Thymus (tissue), 11 donors: ENCODE measurements around the gene PALS2. TPM values are rescaled to one million over a fixed set of nuclear protein-coding genes. Genes with fewer than 3 reads are reported as not detected.
A peak's percentile ranks its signal among the peaks of the same experiment; 100 is the strongest.

Experiments
- DNase-seq, 9 donors: peaks; one replicate each; pipeline ENCODE4 v3.0.0-alpha.2; 2013; ENCODE audit warnings: low spot score in 9 of 9, low read depth in 6 of 9, missing footprints in 1 of 9
- H3K27ac ChIP-seq, 2 donors: one replicate each; pipeline ENCODE4 v1.5.1; 2013; ENCODE audit warnings: control low read depth in 1 of 2, low read depth in 1 of 2, low read length in 1 of 2, mild to moderate bottlenecking in 1 of 2, moderate library complexity in 1 of 2
- H3K27me3 ChIP-seq, 2 donors: one replicate each; pipeline ENCODE4 v1.5.1; 2013; ENCODE audit warnings: low read length in 1 of 2; ENCODE audit not compliant: control insufficient read depth in 2 of 2, insufficient read depth in 1 of 2
- H3K36me3 ChIP-seq, 2 donors: one replicate each; pipeline ENCODE4 v1.5.1; 2013; ENCODE audit warnings: low read length in 1 of 2, mild to moderate bottlenecking in 1 of 2, moderate library complexity in 1 of 2; ENCODE audit not compliant: control insufficient read depth in 2 of 2, insufficient read depth in 2 of 2
- H3K4me1 ChIP-seq, 2 donors: one replicate each; pipeline ENCODE4 v1.5.1; 2013; ENCODE audit warnings: low read length in 2 of 2; ENCODE audit not compliant: control insufficient read depth in 2 of 2, insufficient read depth in 2 of 2
- H3K4me3 ChIP-seq, 2 donors: one replicate each; pipeline ENCODE4 v1.5.1; 2013; ENCODE audit warnings: low read length in 2 of 2, control low read depth in 1 of 2, mild to moderate bottlenecking in 1 of 2
- H3K9me3 ChIP-seq, 2 donors: one replicate each; pipeline ENCODE4 v1.5.1; 2013; ENCODE audit warnings: low read length in 1 of 2, mild to moderate bottlenecking in 1 of 2; ENCODE audit not compliant: control insufficient read depth in 2 of 2, insufficient read depth in 1 of 2
- WGBS: extraction: QIAGEN DNeasy Blood & Tissue Kit; methylation state at CpG from one replicate; pipeline ENCODE4 v1.1.7; 2013; 5-methylcytosine and 5-hydroxymethylcytosine counted together
- polyA plus RNA-seq: library from polyadenylated mRNA; stranded (reverse); fragments of 200-250 nt; gene quantifications from one replicate; pipeline ENCODE4 v1.2.3, GENCODE V29; 2013
- total RNA-seq: library from RNA; stranded (reverse); fragments of 120-200 nt; gene quantifications from one replicate; pipeline ENCODE4 v1.2.4, GENCODE V29; 2013
- donor health status: healthy.

Gene PALS2
- total and polyA plus RNA-seq, 2 donors = 3.2 to 23.6 TPM

- Histone ChIP-seq H3K27ac (no peak overlapping the region), H3K9me3 (no peaks in the 10 kb centered on the region), H3K4me1 (peaks cover 6 to 14% of the 10 kb centered on the region in 2 donors), H3K4me3 (no peak overlapping the region), H3K36me3 (no peaks in the 10 kb centered on the region), H3K27me3 (peaks cover 4 to 23% of the 10 kb centered on the region in 2 donors)
- 47% methylated on average over 2 of the region's 2 CpGs for WGBS
- peak in 1 of 9 donors; percentile 42 for DNase-seq
These were observed 3.1 kb downstream of the PALS2 start for GRCh38 chr7:24576171-24577025.

DNA sequence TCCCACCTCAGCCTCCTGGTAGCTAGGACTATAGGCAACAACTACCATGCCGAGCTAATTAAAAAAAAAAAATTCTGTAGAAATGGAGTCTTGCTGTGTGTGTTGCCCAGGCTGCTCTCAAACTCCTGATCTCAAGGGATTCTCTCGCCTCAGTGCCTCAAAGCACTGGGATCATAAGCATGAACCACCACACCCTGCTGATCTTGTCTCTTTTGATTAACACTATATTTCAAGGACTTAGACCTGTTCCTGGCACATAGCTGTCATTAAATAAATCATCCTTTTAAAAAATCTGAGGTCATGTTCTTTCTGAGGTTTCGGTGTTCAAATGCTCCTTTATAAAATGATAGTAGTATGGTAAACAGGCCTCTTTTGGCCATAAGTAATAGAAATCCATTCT, 4.8 kb downstream of the PALS2 start:
- 95% methylated on average over 3 of the region's 3 CpGs for WGBS
- no peak for DNase-seq
- Histone ChIP-seq H3K27ac (no peak overlapping the region), H3K9me3 (no peaks in the 10 kb centered on the region), H3K4me1 (peaks cover 6% of the 10 kb centered on the region in 2 donors), H3K36me3 (no peaks in the 10 kb centered on the region), H3K4me3 (no peak overlapping the region), H3K27me3 (peaks cover 0 to 8% of the 10 kb centered on the region in 2 donors)

DNA sequence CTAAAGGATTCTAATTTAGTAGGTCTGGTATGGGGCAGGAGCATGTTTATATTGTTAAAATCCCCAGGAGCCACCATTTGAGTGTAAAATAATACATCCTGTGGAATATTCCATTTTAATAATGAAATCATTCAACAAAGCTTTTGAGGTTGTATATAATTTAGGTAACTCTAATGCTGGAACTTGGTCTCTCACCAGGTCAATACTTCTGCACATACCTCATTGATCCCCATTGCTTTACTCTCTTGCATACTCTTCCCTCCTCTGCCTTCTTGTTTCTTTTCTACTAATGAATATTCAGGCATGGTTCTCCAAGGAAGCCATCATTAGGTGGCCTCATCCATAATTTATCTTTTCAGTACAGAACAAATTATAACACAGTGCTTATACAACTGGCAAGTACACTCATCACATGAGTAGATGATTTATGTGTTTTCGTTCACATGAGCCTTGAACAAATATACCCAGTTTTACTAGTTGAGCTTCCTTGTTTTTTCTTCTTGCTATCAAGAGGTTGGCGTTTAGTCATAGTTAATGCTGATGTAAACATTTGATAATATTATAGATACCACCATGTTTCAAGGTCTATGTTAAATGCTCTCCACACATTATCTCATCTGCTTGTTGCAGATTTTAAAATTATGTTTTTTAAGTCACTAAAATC, 7.2 kb downstream of the PALS2 start:
- WGBS = 96% methylated on average over 2 of the region's 2 CpGs

DNA sequence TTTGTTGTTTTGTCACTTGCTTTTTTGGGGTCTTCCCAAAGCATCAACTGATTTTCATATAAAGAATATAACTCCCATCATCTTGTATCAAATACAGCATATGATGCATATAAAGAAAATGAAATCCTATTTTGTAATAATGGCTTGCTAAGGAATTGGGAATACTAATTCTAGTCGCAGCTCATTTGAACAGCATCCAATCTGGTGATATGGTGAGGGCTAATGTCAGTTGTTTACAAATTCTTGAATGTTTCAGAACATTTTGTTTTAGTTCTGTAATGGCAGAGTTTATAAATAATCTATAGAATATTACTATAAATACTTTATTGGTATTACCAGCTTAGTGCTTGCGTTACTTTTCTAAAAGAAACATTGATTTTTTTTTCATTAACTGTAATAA, 8.9 kb downstream of the PALS2 start:
- no peak overlapping the region for H3K27ac ChIP-seq
- H3K9me3 ChIP-seq = no peaks in the 10 kb centered on the region
- 97% methylated on average over 2 of the region's 2 CpGs for WGBS
- no peaks in the 10 kb centered on the region for H3K27me3 ChIP-seq
- no peak overlapping the region for H3K4me3 ChIP-seq
- no peaks in the 10 kb centered on the region for H3K4me1 ChIP-seq
- no peak for DNase-seq
- H3K36me3 ChIP-seq = no peaks in the 10 kb centered on the region

More for the DNA sequence above, 7.2 kb downstream of the PALS2 start:
- no peaks in the 10 kb centered on the region for H3K36me3 ChIP-seq
- H3K9me3 ChIP-seq = no peaks in the 10 kb centered on the region
- DNase-seq = no peak
- no peaks in the 10 kb centered on the region for H3K27me3 ChIP-seq
- no peak overlapping the region for H3K4me3 ChIP-seq
- H3K27ac ChIP-seq = no peak overlapping the region
- H3K4me1 ChIP-seq = no peaks in the 10 kb centered on the region

DNA sequence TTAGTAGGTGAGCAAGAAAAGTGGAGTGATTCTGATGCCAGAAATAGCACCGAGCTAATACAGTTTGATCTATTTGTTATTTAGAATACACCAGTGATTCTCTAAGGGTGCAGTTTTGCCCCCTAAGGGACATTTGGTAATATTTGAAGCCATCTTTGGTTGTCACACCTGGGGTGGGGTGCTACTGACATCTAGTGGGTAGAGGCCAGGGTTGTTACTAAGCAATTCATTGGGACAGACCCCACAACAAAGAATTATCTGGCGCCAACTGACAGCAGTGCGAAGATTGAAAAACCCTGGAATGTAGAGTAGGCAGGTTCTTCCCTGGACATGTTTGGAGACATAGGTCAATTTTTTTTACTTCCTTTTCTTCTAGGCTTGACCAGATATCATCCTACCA, 14.6 kb downstream of the PALS2 start:
- no peaks in the 10 kb centered on the region for H3K9me3 ChIP-seq
- WGBS = 86% methylated on average over 3 of the region's 3 CpGs
- H3K4me1 ChIP-seq = no peaks in the 10 kb centered on the region
- H3K36me3 ChIP-seq = no peaks in the 10 kb centered on the region
- no peaks in the 10 kb centered on the region for H3K27me3 ChIP-seq
- H3K27ac ChIP-seq = no peak overlapping the region
- peak in 4 of 9 donors; percentile 15 to 68 (median 36) for DNase-seq
- no peak overlapping the region for H3K4me3 ChIP-seq

DNA sequence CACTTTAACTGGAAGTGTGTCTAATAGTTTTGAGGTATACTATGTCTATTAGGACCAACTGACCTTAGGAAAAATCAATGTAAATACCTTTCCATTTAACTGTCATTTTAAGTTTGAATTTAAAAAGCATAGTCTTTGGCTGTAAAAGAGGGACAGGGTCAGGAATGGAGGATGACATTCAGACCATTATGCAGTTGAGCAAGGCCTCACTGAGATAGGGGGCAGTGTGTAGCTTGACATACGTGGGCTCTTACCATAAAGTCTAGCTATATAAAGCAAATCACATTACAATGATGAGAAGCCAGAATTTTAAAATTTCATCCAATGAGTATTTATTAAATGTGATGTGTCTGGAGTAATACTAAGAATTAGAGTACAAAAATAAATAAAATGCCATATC, 17.9 kb downstream of the PALS2 start:
- no peak for DNase-seq
- Histone ChIP-seq H3K9me3 (no peaks in the 10 kb centered on the region), H3K4me3 (no peak overlapping the region), H3K27ac (no peak overlapping the region), H3K27me3 (no peaks in the 10 kb centered on the region), H3K36me3 (no peaks in the 10 kb centered on the region), H3K4me1 (no peaks in the 10 kb centered on the region)
- 84% methylated on average over 1 of the region's 1 CpG for WGBS

GRCh38 chr7:24595671-24596418, 22.6 kb downstream of the PALS2 start:
- WGBS = 84% methylated on average over 7 of the region's 7 CpGs
- DNase-seq = peak in 1 of 9 donors; percentile 19
- Histone ChIP-seq H3K4me3 (peak overlapping the region in 1 of 2 donors; percentile 35), H3K4me1 (no peaks in the 10 kb centered on the region), H3K9me3 (no peaks in the 10 kb centered on the region), H3K36me3 (no peaks in the 10 kb centered on the region), H3K27me3 (no peaks in the 10 kb centered on the region), H3K27ac (no peak overlapping the region)

- Histone ChIP-seq H3K27me3 (no peaks in the 10 kb centered on the region), H3K36me3 (no peaks in the 10 kb centered on the region), H3K27ac (no peak overlapping the region), H3K4me1 (no peaks in the 10 kb centered on the region), H3K9me3 (no peaks in the 10 kb centered on the region), H3K4me3 (no peak overlapping the region)
- no peak for DNase-seq
- 75% methylated on average over 3 of the region's 3 CpGs for WGBS
These were observed 23.8 kb downstream of the PALS2 start for GRCh38 chr7:24597014-24597413.

DNA sequence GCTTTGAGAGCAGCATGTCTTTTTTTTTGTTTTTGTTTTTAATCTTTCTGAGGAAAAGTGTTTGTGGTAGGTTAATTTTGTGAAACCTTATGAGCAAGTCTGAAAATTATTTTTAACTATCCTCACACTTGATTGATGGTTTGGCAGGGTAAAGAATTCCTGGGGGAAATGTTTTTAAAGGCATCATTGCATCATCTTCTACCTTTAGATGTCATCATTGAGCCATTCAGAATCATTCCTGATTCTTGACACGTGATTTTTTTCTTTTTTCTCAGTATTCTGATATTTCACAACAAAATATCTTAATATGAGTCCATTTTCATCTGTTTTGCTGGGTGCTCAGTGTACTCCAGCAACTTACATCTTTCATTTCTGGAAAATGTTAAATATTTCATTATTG, 28.3 kb downstream of the PALS2 start:
- Histone ChIP-seq H3K4me3 (no peak overlapping the region), H3K9me3 (no peaks in the 10 kb centered on the region), H3K4me1 (no peaks in the 10 kb centered on the region), H3K27ac (no peak overlapping the region), H3K36me3 (no peaks in the 10 kb centered on the region), H3K27me3 (no peaks in the 10 kb centered on the region)
- DNase-seq = no peak
- WGBS = 98% methylated on average over 1 of the region's 1 CpG
